GM18858 (cell line): ENCODE measurements around the gene GPR55.

Source experiments
- ATAC-seq: cut with Tn5 transposase; IDR thresholded peaks from one replicate; pipeline ENCODE4 v1.9.1; 2021; ENCODE audit not compliant: unreplicated experiment

The GPR55 gene

GRCh38 chr2:230919681-230920080 lies 5.4 kb downstream of the GPR55 start:
- no peak for ATAC-seq

DNA sequence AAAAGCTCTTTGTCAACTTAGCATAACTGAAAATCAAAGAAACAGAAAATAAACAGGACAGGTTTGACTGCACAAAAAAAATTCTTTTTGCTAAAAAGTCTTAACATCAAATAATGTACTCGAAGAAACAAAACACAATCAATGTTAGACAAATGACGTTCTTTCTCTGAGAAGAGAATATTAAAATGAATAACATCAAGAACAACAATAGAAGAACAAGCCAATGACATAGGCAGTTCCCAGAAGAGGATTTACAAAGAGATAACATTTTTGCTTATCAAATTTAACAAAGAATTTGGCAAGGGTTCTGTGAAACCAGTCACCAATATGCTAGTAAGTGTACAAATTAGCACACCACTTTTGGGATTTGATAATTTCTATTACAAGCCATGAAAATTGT lies 5.8 kb downstream of the GPR55 start:
- no peak for ATAC-seq

- ATAC-seq: no peak
Observed at GRCh38 chr2:230916218-230916617, 8.8 kb downstream of the GPR55 start.

GRCh38 chr2:230915319-230915718 lies 9.7 kb downstream of the GPR55 start:
- ATAC-seq: no peak

DNA sequence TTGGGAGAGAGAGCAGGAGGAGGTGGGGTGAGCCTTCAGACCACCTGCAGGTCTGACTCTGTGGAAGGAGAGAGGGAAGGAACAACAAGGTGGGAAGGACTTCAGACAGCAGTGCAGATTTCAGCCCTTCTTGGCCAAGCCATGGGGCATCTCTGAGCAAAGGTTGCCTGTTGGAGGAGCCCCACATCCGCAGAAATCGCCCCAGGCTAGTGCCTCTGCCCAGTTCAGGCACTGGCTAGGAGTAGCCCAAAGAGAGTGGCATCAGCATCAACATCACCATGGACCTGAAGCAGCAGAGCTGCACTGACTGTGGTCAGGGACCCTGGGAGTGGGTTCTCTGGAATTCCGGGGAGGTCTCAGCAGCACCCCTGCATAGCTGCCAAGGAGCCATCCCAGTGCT lies 10.2 kb downstream of the GPR55 start:
- ATAC-seq: no peak

DNA sequence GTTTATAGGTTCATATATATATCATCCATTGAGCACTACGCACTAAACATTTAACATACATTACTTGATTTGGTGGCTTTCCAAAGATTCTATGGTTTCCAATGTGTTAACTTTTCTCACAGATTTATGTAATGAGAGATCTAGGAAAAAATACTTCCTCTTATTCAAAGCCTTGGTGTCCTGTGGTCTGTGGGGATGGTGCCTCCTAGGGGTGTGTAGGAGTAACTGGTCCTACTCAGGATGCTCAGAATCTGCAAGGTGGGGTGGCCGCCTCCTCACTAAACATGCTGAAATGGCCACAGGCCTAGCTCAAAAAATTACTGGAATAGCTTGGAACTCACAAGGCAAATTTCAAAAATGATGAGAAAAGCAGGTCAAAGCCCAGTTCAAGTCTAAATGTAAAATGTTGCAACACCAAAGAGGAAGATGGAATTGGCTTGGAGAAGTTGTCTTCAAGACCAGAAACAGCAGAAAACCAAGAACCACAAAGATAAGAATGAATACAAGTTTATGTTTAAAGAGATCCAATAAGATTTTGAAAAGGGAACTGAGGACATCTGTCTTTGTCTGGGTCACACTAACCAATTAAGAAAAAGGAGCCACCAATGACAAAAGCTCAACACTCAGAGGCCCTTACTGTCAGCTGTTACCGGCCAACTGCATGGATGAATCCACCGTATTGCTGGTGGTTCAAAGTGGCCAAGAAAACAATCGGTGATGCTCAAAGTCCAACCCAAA lies 11.5 kb downstream of the GPR55 start:
- ATAC-seq: no peak

- no peak for ATAC-seq
Observed at GRCh38 chr2:230912724-230913123, 12.3 kb downstream of the GPR55 start.

- ATAC-seq: no peak
Observed at GRCh38 chr2:230912046-230912445, 13.0 kb downstream of the GPR55 start.

GRCh38 chr2:230910546-230911177 lies 14.4 kb downstream of the GPR55 start:
- ATAC-seq: no peak

DNA sequence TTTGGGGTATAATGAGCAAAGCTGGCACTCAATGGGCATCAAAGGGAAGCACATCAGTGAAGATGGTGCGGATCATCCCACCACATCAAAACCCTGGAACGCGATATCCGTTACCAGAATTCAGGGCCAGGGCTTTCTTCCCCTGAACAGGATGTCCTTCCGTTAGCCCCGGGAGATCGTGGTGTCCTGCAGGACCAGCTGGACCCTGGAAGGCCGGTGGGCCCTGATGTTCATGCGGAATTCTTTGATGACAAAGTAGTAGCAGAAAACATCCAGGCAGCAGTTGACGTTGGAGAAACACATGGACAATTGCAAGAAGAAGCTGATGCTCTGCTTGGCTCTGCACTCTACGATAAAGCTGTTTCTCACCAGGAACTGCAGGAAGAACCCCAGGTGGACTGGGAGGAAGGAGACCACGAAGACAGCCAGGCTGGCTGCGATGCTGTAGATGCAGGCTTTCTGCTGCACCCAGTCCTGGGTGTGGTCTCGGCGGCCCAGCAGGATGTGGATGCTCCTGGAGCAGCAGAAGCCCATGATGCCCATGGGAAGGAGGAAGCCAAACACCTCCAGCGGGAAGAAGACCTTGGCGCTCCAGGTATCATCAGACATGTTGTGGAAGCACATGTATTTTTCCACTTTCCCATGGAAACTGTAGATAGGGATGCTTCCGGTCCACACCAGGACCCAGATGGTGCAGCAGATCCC lies 15.0 kb downstream of the GPR55 start:
- no peak for ATAC-seq

GRCh38 chr2:230908595-230909191 lies 16.3 kb downstream of the GPR55 start:
- no peak for ATAC-seq

DNA sequence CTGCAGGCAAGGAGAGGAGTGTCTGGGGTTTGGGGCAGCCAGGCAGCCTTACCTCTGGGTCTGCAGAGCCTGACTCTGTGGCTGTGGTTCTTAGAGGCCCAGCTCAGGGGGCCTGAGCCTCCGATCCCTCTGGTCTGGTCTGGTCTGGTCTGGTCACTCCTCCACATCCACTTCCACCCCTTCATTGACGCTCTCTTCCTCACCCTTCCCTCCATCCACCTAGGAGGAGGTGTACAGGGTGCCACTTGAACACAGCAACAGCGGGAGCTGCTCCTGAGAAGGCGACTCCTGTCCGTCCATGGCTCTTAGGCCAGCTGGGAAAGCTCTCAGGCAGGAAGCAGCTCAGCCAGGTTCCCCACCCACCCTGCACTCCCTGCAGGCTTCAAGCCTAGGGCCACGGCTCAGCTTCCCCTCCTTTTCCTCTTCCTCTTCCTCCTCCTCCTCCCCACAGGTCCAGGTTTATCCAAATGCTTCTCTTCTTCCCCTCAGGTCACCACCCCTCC lies 16.9 kb downstream of the GPR55 start:
- ATAC-seq: no peak

- ATAC-seq: no peak
Observed at GRCh38 chr2:230907361-230908091, 17.5 kb downstream of the GPR55 start.

DNA sequence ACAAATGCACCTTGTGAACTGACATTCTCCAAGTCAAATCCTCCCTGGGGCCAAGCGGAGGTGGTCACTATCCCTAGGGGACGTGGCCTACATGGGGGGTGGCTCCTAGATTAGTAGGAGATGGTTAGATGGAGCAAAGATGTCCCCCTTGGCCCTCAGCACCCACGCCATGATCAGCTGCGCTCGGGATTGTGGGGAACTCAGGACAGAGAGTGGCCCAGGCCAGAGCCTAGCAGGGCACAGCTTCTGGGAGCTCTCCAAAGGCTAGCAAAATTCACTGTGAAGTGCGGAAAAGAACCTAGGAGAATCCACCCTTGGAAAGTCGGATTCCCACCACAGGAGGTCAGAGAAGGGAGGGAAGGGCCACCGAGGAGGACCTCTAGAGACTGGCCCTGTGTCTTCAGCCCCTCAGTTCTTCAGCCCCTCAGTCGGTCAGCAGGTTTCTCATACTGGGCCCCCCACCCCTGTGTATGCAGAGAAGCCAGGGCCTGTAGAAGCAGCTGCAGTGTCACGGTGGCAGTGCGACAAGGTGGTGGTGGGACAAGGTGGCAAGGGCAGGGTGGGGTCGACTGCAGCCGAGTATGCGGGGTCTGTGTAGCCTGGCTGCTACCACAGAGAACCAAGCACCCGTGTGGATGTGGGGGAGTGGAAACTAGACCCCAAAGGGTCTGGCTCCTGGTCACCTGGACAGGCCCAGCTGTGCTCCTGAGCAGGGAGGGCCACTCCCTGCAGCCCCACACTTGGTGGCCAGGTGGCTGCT lies 18.4 kb downstream of the GPR55 start:
- no peak for ATAC-seq

DNA sequence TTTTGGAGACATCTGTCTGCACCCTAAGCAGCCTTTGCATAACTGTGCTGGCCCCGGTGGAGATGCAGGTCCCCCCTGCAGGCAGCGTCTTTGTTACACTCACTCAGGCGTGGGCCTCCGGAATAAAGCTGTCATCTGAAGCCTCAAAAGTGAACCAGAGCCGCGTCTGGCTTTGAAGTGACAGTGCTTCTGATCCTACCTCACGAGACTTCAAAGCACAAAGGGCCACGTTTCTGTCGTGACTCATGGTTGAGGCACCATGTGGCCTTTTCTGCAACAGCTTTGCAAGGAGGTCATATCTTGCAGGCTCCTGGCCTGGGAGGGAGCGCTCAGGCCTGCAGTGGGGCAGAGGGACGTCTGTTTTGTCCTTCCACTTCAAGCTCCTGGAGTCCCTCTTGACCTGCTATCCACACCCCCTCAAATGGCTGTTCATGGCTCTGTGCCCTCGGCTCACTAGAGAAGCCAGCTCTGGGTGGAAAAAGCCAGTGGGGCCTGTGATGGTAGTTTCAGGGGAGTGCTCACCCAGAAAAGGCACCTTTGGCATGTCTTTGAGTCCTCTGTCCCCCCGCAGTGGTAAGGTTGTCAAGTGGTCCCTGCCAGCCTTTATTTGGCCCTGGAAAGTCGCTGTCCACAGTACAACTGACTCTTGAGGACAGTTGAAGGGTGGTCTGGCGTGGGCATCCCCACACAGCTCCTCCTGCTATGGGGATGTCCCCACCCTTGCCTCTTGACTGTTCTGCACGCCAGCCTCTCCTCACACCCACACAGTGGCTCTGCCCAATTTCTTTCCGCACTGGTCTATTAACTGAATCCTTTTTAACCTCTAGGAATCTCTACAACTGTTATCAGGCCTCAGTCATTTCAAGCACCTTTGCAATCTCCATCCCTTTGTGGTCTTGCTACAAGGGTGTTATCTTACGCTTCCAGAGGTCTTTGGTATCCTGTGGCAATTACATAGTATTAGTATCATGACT lies 19.3 kb downstream of the GPR55 start:
- ATAC-seq: no peak

DNA sequence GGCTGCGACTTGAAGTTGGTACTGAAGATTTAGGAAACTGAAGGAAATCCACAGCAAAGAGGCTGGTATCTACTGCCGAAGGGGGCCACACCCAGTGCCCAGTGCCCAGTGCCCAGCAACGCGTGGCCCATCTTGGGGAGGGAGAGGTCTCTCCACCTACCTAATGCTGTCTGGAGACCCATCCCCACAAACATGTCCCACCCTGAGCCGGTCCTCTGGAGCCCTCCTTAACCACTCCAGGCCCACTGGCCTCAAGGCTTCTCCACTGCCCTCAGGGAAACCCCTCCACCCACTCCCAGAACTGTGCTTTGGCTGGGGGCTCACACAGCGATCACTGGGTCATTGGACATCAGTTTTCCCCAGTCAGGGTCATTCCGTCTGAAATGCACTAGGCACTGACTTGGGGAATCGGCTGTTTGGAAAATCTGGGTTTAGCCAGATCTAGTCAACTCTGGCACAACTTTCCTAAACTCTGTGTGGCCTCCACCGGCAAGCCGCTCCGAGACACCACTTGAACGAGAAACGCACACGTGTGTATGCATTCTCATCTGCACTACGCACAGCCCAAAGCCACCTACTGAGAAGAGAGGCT lies 20.1 kb downstream of the GPR55 start:
- no peak for ATAC-seq

- ATAC-seq: no peak
Observed at GRCh38 chr2:230903231-230904150, 21.6 kb downstream of the GPR55 start.
